ENCODE measurements around the gene KCNIP4.

- TF ChIP-seq POLR2A (IDR thresholded peaks at IDR 0.05) (no peak), CTCF (IDR thresholded peaks at IDR 0.05) (no peak)
Measured at GRCh38 chr4:21386166-21386780, 562.3 kb downstream of the KCNIP4 start.
